Fibroblast of lung (primary cell): ENCODE data around the gene MCCC2. TPM values are rescaled to one million over a fixed set of nuclear protein-coding genes. Genes with fewer than 3 reads are reported as not detected.

Experiments
- DNase-seq, 2 donors: peaks; one replicate each; pipeline versions ENCODE4 v3.0.0 to v3.0.0-alpha.2; 2010; ENCODE audit warnings: low read depth in 2 of 2
- H2AFZ ChIP-seq: 2 replicates; pipeline ENCODE4 v1.5.1; 2012; ENCODE audit warnings: low read length, control low read depth, inconsistent platforms
- H3K27ac ChIP-seq: 2 replicates; pipeline ENCODE4 v1.5.1; 2011; ENCODE audit warnings: low read length, control low read depth; ENCODE audit not compliant: insufficient read depth
- H3K27me3 ChIP-seq: 2 replicates; pipeline ENCODE4 v1.5.1; 2011; ENCODE audit warnings: mild to moderate bottlenecking, low read length; ENCODE audit not compliant: control insufficient read depth, insufficient read depth
- H3K36me3 ChIP-seq: 2 replicates; pipeline ENCODE4 v1.5.1; 2011; ENCODE audit warnings: low read length; ENCODE audit not compliant: control insufficient read depth, insufficient read depth
- H3K4me1 ChIP-seq: 2 replicates; pipeline ENCODE4 v1.5.1; 2011; ENCODE audit warnings: low read length; ENCODE audit not compliant: control insufficient read depth, insufficient read depth; ENCODE audit errors: extremely low read depth
- H3K4me2 ChIP-seq: 2 replicates; pipeline ENCODE4 v1.5.1; 2011; ENCODE audit warnings: low read length, control low read depth; ENCODE audit not compliant: insufficient read depth; ENCODE audit errors: extremely low read depth
- H3K4me3 ChIP-seq, 4 experiments: fragments of 200-600 bp in 1 of 4; sonication (generic) in 1 of 4; replicated peaks in 1 of 4; 2 replicates each; pipeline ENCODE4 v1.5.1; 2011 to 2016; ENCODE audit warnings: low read length in 4 of 4, low read depth in 3 of 4, mild to moderate bottlenecking in 3 of 4, control low read depth in 2 of 4, inconsistent platforms in 1 of 4, mixed read lengths in 1 of 4; ENCODE audit not compliant: insufficient read depth in 1 of 4; ENCODE audit errors: control extremely low read depth in 1 of 4
- H3K79me2 ChIP-seq: 2 replicates; pipeline ENCODE4 v1.5.1; 2012; ENCODE audit warnings: mild to moderate bottlenecking, low read length, inconsistent platforms; ENCODE audit not compliant: control insufficient read depth, insufficient read depth
- H3K9ac ChIP-seq: 2 replicates; pipeline ENCODE4 v1.5.1; 2011; ENCODE audit warnings: mild to moderate bottlenecking, low read length, control low read depth; ENCODE audit not compliant: insufficient read depth
- H3K9me3 ChIP-seq: 2 replicates; pipeline ENCODE4 v1.5.1; 2012; ENCODE audit warnings: low read depth, low read length; ENCODE audit not compliant: control insufficient read depth, insufficient read depth
- H4K20me1 ChIP-seq: 2 replicates; pipeline ENCODE4 v1.5.1; 2011; ENCODE audit warnings: low read length; ENCODE audit not compliant: control insufficient read depth, insufficient read depth; ENCODE audit errors: extremely low read depth
- CTCF ChIP-seq, 2 donors: IDR thresholded peaks in 1 of 2; conservative IDR thresholded peaks in 1 of 2; 1 replicate in 1 of 2; 2 replicates in 1 of 2; pipeline ENCODE4 v1.5.1; 2011 to 2012; ENCODE audit warnings: low read length in 2 of 2, control low read depth in 1 of 2, inconsistent platforms in 1 of 2, low read depth in 1 of 2, mild to moderate bottlenecking in 1 of 2
- EZH2 ChIP-seq: IDR thresholded peaks from 2 replicates; pipeline ENCODE4 v1.5.1; 2012; ENCODE audit warnings: low read length, control low read depth, mild to moderate bottlenecking; ENCODE audit errors: missing control alignments
- polyA plus RNA-seq, 2 donors: library from polyadenylated mRNA; depleted of rRNA in 1 of 2; stranded (reverse) in 1 of 2; unstranded in 1 of 2; fragments of >200 nt; gene quantifications; 2 replicates each; pipeline ENCODE4 v1.2.1, GENCODE V29; 2011 to 2012; ENCODE audit warnings: missing spikeins in 1 of 2
- total RNA-seq: library from RNA; depleted of rRNA; stranded (reverse); fragments of >200 nt; gene quantifications from 2 replicates; pipeline ENCODE4 v1.2.1, GENCODE V29; 2014

Gene MCCC2
- total and polyA plus RNA-seq, 2 donors (not counting 1 experiment from before 2014, with no cell fraction given), result 16.2 to 25.6 TPM

GRCh38 chr5:71666321-71666720, 79.2 kb downstream of the MCCC2 start:
- Histone ChIP-seq H3K4me3 (no peak overlapping the region), H3K27ac (no peak overlapping the region), H2AFZ (no peak overlapping the region), H3K36me3 (no peaks in the 10 kb centered on the region), H3K79me2 (no peaks in the 10 kb centered on the region), H4K20me1 (no peaks in the 10 kb centered on the region), H3K27me3 (peaks cover 2% of the 10 kb centered on the region), H3K9me3 (no peaks in the 10 kb centered on the region), H3K9ac (no peak overlapping the region), H3K4me2 (no peak overlapping the region), H3K4me1 (no peaks in the 10 kb centered on the region)
- DNase-seq, result no peak
- TF ChIP-seq EZH2 (no peak), CTCF (conservative IDR thresholded peaks at IDR 0.05 in 1 of 2, IDR thresholded peaks at IDR 0.05 in 1 of 2; ENCODE audit: low read depth in 1 of 2, low read length in 2 of 2) (no peak)

DNA sequence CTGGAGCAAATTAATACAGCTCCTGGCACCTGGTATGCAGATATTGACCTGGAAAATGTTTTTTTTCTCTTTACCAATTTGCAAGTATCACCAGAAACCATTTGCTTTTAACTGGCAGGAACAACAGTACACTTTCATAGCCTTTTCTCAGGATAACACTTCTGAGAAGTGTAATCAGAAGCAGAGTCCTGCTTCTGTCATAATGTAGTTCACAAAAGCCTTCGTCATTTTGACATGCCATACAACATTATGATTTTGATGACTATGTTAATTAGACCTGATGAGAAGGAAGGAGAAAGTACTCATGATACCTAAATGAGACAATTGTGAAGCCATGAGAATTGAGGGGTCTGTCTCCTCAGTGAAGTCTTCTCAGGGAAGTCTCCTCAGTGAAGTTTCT, 90.8 kb downstream of the MCCC2 start:
- DNase-seq, result no peak
- Histone ChIP-seq H3K27me3 (peaks cover 9% of the 10 kb centered on the region), H2AFZ (no peak overlapping the region), H3K4me1 (no peaks in the 10 kb centered on the region), H3K4me2 (no peak overlapping the region), H3K36me3 (no peaks in the 10 kb centered on the region), H3K4me3 (no peak overlapping the region), H3K9ac (no peak overlapping the region), H3K27ac (no peak overlapping the region), H3K9me3 (no peaks in the 10 kb centered on the region), H3K79me2 (no peaks in the 10 kb centered on the region), H4K20me1 (no peaks in the 10 kb centered on the region)
- no peak for TF ChIP-seq EZH2

GRCh38 chr5:71679714-71680113, 92.6 kb downstream of the MCCC2 start:
- Histone ChIP-seq H3K36me3 (no peaks in the 10 kb centered on the region), H2AFZ (no peak overlapping the region), H4K20me1 (no peaks in the 10 kb centered on the region), H3K27me3 (peaks cover 10% of the 10 kb centered on the region), H3K4me1 (no peaks in the 10 kb centered on the region), H3K9ac (no peak overlapping the region), H3K9me3 (no peaks in the 10 kb centered on the region), H3K4me3 (no peak overlapping the region), H3K4me2 (no peak overlapping the region), H3K79me2 (no peaks in the 10 kb centered on the region), H3K27ac (no peak overlapping the region)
- TF ChIP-seq EZH2 (no peak), CTCF (conservative IDR thresholded peaks at IDR 0.05 in 1 of 2, IDR thresholded peaks at IDR 0.05 in 1 of 2; ENCODE audit: low read depth in 1 of 2, low read length in 2 of 2) (no peak)
- DNase-seq, result no peak
